Measurements from ENCODE around the gene PDE6C.

- TF ChIP-seq CTCF (IDR thresholded peaks at IDR 0.05) (no peak), POLR2A (IDR thresholded peaks at IDR 0.05) (no peak)
Observed at GRCh38 chr10:93695740-93696139, 83.4 kb downstream of the PDE6C start.
